Prostate gland (tissue), 2 donors: ENCODE data around the gene GRAMD2B. TPM values are rescaled to one million over a fixed set of nuclear protein-coding genes. Genes with fewer than 3 reads are reported as not detected.

ENCODE experiments used
- DNase-seq: peaks from one replicate; pipeline ENCODE4 v3.0.0-alpha.2; 2019; ENCODE audit warnings: low spot score
- H3K27ac ChIP-seq, 2 donors: fragments of 200-600 bp; sonication (generic); 2 replicates each; pipeline ENCODE4 v1.5.1; 2017 to 2019
- H3K27me3 ChIP-seq: fragments of 200-600 bp; sonication (generic); replicated peaks from 2 replicates; pipeline ENCODE4 v1.5.1; 2019; ENCODE audit not compliant: insufficient read depth
- H3K36me3 ChIP-seq, 2 donors: fragments of 200-600 bp; sonication (generic); 1 replicate in 1 of 2; 2 replicates in 1 of 2; pipeline versions ENCODE4 v1.5.1 to v1.8.1; 2017 to 2019
- H3K4me1 ChIP-seq: fragments of 200-600 bp; sonication (generic); replicated peaks from 2 replicates; pipeline ENCODE4 v1.5.1; 2019
- H3K4me3 ChIP-seq, 2 donors: fragments of 200-600 bp; sonication (generic); 2 replicates each; pipeline ENCODE4 v1.5.1; 2017 to 2019
- H3K9me3 ChIP-seq: fragments of 200-600 bp; sonication (generic); 2 replicates; pipeline ENCODE4 v1.5.1; 2017
- CTCF ChIP-seq, 4 experiments: fragments of 200-600 bp in 2 of 4; fragments of 450-650 bp in 2 of 4; sonication (generic) in 2 of 4; IDR thresholded peaks; 1 replicate in 3 of 4; 2 replicates in 1 of 4; pipeline ENCODE4 v1.5.1; 2016 to 2019; ENCODE audit warnings: antibody characterized with exemption in 4 of 4, mild to moderate bottlenecking in 2 of 4, moderate library complexity in 2 of 4
- POLR2A ChIP-seq: fragments of 450-650 bp; IDR thresholded peaks from one replicate; pipeline ENCODE4 v1.6.1; 2016; ENCODE audit warnings: antibody characterized with exemption, mild to moderate bottlenecking
- POLR2AphosphoS5 ChIP-seq: sonication (generic); formaldehyde crosslinking; IDR thresholded peaks from one replicate; pipeline ENCODE4 v1.6.1; 2017; ENCODE audit warnings: antibody characterized with exemption
- WGBS: methylation state at CpG from one replicate; pipeline ENCODE4 v1.1.5; 2018; 5-methylcytosine and 5-hydroxymethylcytosine counted together
- intact Hi-C: fragments of 100-400 bp; cut with DNase I; formaldehyde crosslinking; loops from one replicate; pipeline ENCODE4 v1.14.2; 2022
- total RNA-seq, 2 donors: library from RNA; depleted of rRNA; stranded (reverse); fragments of >200 nt; gene quantifications; one replicate each; pipeline ENCODE4 v1.1.0, GENCODE V29; 2016

Gene GRAMD2B
- total RNA-seq, 2 donors from 2014 or later: 32.1 to 34.4 TPM

DNA sequence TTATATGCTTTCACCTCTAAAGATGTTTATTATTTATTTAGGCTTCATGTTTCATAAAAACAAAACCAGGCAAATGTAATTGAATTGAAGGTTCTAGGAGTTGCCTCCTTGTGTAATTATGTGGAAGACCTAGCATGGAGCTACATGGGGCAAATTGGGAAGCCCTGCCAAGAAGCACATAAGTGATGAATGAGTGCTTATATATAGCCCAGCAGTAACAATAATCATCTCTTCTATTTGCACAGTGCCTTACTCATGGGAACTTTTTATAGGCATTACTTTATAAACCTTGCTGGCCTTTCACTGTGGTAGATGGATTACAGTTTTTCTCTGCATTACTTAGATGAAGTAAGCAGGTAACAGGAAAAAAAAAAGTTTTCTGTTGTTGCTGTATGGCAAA lies 40.0 kb upstream of the GRAMD2B start:
- Histone ChIP-seq H3K27me3 (no peaks in the 10 kb centered on the region), H3K27ac (no peak overlapping the region), H3K9me3 (no peaks in the 10 kb centered on the region), H3K4me3 (no peak overlapping the region), H3K4me1 (peaks cover 3% of the 10 kb centered on the region), H3K36me3 (no peaks in the 10 kb centered on the region)
- TF ChIP-seq POLR2A: no peak
- no peak for TF ChIP-seq POLR2AphosphoS5
- TF ChIP-seq CTCF (IDR thresholded peaks at IDR 0.05): no peak
- intact Hi-C loops: no loop called here
- DNase-seq: no peak

DNA sequence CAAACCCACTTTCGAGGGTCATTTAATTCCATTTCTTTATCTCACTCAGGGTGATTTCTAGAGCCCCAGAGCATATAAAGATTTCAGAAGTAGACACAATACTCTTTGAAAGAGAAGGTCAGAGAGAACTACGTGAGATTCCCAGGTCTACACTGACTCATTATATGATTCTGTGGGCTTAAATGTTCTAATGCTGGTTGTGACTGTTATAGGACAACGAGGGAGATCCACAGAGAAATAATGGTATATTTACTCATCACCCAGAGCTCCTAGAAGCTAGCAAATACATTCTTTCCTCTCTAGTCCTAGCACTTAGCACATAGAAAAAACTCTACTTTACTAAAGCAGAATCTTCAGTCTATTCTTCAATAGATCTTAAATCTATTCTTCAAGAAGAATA lies 39.4 kb upstream of the GRAMD2B start:
- no peaks in the 10 kb centered on the region for H3K9me3 ChIP-seq
- no peaks in the 10 kb centered on the region for H3K36me3 ChIP-seq
- WGBS: 69% methylated on average over 3 of the region's 3 CpGs
- no peak overlapping the region for H3K4me3 ChIP-seq
- intact Hi-C loops: no loop called here
- no peak for DNase-seq
- H3K27me3 ChIP-seq: no peaks in the 10 kb centered on the region
- TF ChIP-seq POLR2A (no peak), CTCF (IDR thresholded peaks at IDR 0.05) (no peak), POLR2AphosphoS5 (no peak)
- no peak overlapping the region for H3K27ac ChIP-seq
- peaks cover 3% of the 10 kb centered on the region for H3K4me1 ChIP-seq

DNA sequence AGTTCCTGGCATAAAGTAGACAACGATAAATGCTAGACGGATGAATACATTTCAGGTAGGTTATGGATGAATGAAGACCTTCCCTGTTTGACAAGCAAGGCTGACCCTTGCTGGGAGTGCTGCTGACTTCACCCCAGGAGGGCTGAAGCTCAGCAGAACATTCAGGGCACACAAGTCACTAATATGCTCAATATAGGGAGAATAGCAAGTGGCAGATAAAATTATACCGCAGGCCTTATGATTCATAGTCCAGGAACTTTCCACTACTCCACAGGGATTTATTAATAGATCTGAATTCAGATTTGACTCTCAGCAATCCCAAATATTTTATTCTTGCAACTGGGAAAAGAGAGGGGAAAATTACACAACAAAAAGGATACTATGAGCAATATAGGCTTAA lies 38.2 kb upstream of the GRAMD2B start:
- Histone ChIP-seq H3K27ac (peak overlapping the region; percentile 52 to 56), H3K9me3 (no peaks in the 10 kb centered on the region), H3K27me3 (no peaks in the 10 kb centered on the region), H3K36me3 (no peaks in the 10 kb centered on the region), H3K4me1 (peaks cover 3% of the 10 kb centered on the region), H3K4me3 (no peak overlapping the region)
- DNase-seq: no peak
- 30% methylated on average over 3 of the region's 3 CpGs for WGBS
- intact Hi-C loops: no loop called here
- TF ChIP-seq POLR2AphosphoS5 (no peak), POLR2A (no peak), CTCF (IDR thresholded peaks at IDR 0.05) (no peak)

DNA sequence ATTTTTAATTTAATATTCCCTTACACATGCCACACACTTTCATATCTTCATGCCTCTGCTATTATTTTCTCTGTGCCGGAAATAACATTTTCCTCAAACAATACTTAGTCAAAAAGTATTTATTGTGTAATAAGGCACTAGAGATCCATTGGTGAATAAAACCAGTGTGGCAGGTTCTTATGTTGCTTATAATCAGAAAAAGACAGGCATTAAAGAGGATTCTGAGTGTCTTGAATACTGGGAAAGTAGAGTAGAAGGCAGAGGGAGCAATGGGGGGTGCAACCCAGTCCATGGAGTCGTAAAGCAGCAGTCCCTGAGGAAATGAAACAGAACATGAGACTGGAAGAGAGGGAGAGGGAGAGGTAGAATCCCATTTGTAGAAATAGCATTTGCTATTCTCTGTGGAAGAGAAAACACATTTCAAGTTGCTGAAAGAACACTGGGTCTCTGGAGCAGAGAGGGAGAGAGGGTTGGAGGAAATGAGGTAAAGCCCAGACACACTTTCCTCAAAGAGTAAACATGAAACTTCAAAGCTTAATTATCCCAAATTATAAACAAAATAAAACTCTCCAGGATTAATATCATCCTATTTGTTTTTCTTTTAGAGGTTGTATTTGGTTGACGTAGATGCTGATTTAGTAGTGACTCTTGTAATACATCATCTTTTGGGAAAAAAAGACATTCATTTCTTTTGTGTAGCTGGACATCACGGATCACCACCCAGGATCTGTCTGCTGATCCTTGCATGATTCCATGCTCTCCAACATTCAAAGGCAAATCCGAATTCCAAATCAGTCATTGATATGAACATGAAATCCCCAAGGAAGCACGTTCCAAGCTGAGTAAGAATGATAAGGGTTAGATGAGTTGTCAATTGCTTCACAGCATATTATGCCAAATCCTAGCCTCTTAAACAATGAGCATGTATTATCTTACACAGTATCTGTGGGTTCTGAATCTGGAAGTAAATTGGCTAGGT lies 37.4 kb upstream of the GRAMD2B start:
- Histone ChIP-seq H3K9me3 (no peaks in the 10 kb centered on the region), H3K36me3 (no peaks in the 10 kb centered on the region), H3K27me3 (no peaks in the 10 kb centered on the region), H3K4me3 (no peak overlapping the region), H3K27ac (peak overlapping the region; percentile 51 to 56), H3K4me1 (peaks cover 3% of the 10 kb centered on the region)
- DNase-seq: no peak
- intact Hi-C loops: no loop called here
- WGBS: 64% methylated on average over 6 of the region's 6 CpGs
- TF ChIP-seq CTCF (IDR thresholded peaks at IDR 0.05) (no peak), POLR2AphosphoS5 (no peak), POLR2A (no peak)

- H3K27ac ChIP-seq: no peak overlapping the region
- H3K36me3 ChIP-seq: no peaks in the 10 kb centered on the region
- intact Hi-C loops: no loop called here
- no peak overlapping the region for H3K4me3 ChIP-seq
- TF ChIP-seq CTCF (IDR thresholded peaks at IDR 0.05) (no peak), POLR2A (no peak), POLR2AphosphoS5 (no peak)
- no peaks in the 10 kb centered on the region for H3K9me3 ChIP-seq
- no peaks in the 10 kb centered on the region for H3K27me3 ChIP-seq
- 73% methylated on average over 3 of the region's 3 CpGs for WGBS
- H3K4me1 ChIP-seq: no peaks in the 10 kb centered on the region
- no peak for DNase-seq
Observed at GRCh38 chr5:126389179-126389578, 34.0 kb upstream of the GRAMD2B start.
